GM21360 (cell line): ENCODE results near the gene CNPY3.

Experiments
- ATAC-seq: cut with Tn5 transposase; IDR thresholded peaks from one replicate; pipeline ENCODE4 v1.9.1; 2021; ENCODE audit warnings: mild to moderate bottlenecking, moderate library complexity; ENCODE audit not compliant: unreplicated experiment

Gene CNPY3

DNA sequence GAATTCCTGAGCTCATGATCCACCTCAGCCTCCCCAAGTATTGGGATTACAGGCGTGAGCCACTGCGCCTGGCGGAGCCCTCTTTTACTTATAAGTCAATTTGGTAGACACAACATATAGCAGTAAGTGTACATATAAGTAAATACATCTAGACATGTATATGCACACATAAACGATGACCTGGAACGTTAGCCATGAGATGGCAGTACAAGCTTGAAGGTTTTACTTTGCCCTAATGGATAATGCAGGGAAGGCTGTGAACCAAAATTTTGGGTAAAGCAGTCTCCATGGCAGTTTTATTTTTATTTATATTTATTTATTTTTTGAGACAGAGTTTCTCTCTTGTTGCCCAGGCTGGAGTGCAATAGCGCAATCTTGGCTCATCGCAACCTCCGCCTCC lies 28.8 kb downstream of the CNPY3 start:
- no peak for ATAC-seq

DNA sequence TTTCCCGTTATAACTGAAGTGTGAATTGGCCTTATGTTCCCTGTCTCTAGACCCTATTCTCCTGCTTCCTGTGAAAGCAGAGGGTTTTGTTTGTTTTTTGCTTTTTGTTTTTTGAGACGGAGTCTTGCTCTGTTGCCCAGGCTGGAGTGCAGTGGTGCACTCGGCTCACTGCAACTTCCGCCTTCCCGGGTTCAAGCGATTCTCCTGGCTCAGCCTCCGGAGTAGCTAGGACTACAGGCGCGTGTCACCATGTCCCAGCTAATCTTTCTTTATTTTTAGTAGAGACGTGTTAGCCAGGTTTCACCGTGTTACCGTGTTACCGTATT lies 30.6 kb downstream of the CNPY3 start:
- no peak for ATAC-seq

DNA sequence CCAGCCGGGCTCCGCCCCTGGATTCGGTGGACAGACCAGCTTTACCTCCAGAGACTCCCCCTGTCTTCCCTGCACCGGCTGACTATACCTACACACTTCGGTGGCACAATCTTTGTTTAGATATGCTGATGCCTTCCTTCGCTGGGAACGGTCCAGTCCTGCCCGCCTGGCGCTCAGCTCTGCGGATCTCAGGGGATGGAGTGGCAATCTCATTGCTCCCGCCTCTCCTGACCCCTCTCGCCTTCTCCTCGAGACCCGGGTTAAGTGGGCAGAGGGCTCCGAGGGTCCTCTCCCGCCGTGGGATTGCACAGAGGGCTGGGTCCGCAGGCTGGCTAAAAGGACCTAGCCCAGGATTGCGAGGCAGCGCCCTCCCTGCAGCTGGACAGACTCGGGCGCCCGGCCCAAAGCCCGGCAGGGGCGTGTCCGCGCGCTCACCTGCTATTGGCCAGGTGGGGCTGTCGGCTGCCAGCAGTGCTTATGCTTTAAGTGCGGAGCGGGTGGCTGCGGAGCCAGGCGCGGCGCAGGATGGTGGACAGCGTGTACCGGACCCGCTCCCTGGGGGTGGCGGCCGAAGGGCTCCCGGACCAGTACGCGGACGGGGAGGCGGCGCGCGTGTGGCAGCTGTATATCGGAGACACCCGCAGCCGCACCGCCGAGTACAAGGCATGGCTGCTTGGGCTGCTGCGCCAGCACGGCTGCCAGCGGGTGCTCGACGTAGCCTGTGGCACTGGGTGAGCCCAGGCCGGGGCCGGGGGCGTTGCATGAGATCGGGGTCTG lies 31.2 kb downstream of the CNPY3 start, which contains the start of gene GNMT:
Gene GNMT, plus strand, starts transcription at position 512 of the 777 bp plus-strand sequence. Its CDS starts 14 bp downstream, at position 526.
- ATAC-seq = no peak

DNA sequence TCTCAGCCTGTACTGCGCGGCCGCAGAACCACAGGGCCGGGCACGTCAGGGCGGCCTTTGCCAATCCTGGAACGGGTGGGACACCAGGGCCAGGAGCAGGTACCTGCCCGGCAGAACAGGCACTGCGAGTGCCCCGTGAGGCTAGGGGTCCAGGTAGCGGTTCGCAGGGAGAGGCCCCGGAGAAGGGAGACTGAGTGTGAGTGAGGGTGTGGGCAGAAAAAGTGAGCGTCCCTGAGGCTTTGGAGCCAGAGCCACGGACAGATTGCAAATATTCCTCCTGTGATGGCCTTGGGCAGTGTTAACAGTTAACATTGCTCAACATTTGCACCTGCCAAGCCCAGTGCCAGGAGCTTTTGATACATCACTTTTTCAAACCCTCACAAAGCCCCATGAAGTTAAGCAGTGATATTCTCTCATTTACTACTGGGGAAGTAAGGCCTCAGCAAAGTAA lies 31.8 kb downstream of the CNPY3 start:
- no peak for ATAC-seq

DNA sequence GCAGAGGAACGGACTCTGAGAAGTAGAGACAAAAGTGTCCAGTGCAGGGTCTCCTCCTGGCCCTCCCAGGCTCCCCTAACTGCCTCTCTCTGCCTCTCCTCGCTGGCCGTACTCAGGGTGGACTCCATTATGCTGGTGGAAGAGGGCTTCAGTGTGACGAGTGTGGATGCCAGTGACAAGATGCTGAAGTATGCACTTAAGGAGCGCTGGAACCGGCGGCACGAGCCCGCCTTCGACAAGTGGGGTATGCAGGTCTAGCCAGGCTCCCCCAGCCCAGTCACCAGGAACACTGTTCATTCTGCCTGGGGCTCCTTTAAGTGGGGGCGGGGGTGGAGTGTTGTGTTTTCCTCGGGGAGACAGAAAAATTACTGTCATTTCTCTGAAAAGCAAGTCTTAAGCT lies 32.8 kb downstream of the CNPY3 start:
- ATAC-seq = no peak

DNA sequence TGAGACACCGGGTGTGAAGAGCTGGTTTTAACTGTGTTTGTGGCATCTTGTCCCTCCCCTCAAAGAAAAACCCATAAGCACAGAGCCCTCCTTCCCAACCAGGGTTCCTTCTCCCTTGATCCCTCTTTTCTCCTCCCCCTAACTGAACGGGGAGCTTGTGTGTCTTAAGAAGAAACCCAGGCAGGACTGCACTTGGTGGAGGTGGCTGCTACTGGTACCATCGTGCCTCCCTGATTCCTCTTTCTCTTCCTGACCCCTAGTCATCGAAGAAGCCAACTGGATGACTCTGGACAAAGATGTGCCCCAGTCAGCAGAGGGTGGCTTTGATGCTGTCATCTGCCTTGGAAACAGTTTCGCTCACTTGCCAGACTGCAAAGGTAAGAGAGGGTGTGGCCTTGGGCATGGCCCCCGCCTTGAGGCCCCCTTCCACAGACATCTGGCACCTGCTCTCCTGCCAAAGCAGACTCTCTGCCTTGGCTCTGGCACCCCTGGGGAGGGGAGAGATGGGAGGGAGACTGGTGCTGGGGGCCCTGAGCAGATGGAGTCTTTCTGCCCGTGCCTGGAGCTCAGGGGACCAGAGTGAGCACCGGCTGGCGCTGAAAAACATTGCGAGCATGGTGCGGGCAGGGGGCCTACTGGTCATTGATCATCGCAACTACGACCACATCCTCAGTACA lies 33.4 kb downstream of the CNPY3 start:
- no peak for ATAC-seq

DNA sequence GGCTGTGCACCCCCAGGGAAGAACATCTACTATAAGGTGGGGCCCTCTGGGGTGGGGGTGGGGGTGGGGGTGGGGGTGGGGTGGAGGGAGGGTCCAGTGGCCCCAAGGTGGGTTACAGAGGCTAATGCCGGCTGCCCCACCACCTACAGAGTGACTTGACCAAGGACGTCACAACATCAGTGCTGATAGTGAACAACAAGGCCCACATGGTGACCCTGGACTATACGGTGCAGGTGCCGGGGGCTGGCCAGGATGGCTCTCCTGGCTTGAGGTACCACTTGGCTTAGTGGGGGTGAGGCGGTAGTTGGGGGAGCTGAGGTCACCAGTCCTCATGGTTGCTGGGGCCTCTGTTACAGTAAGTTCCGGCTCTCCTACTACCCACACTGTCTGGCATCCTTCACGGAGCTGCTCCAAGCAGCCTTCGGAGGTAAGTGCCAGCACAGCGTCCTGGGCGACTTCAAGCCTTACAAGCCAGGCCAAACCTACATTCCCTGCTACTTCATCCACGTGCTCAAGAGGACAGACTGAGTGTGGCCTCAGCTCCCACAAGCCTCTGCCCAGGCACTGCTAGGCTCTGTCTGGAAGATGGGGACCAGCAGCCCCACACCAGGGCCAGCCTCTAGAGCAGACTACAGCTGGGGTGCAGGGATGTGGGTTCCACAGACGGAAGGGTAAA lies 34.0 kb downstream of the CNPY3 start:
- no peak for ATAC-seq

DNA sequence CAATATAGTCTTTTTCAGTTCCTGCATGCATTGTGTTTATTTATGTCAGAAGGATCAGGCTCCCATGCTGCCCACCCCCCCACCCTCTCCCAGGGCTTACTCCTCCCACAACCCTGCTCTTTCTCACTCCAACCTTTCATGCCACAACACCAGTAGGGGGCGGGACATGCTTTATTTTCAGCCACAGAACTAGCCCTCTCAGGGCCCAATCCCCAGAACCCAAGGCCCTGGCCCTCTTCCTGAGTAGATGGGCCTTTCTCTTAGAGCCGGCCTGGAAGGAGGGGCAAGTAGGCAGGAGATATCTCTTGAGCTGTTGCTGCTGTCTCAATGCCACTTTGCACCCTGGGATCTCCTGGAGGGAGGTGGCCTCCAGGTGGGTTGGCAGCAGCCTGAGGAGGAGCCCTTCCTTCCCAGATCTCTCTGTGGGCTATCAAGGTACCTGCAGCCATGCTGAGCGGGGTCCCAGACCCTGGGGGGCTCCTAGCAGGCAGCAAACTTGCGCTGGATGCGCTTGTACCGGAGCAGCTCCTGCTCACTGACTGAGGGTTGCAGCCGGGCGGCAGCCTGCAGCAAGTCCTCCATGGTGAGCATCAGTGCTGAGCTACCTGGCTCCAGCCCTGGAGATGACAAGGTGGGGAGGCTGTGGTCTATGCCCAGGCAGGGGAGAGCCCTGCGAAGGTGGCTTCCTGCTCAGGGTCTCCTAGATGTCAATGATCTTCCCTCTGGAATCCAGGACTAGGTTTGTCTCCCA lies 34.8 kb downstream of the CNPY3 start:
- no peak for ATAC-seq

DNA sequence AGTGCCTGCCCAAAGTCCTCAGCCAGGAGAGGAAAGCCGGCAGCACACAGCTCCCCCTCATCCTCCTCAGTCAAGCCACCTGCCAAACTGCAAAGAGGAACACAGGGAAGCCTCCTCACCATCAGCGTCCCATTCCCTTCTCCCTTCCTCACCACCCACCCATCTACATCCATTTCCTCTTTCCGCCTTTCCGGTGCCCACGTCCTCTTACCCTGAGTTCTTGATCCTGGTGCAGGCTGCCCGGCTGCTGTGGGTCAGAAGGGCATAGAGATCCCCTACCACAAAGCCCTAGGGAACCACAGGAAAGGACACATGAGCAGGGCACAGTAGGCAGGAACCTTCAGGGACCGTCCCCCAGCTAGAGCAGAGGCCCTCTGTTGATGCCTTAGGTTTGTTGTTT lies 37.3 kb downstream of the CNPY3 start:
- no peak for ATAC-seq

DNA sequence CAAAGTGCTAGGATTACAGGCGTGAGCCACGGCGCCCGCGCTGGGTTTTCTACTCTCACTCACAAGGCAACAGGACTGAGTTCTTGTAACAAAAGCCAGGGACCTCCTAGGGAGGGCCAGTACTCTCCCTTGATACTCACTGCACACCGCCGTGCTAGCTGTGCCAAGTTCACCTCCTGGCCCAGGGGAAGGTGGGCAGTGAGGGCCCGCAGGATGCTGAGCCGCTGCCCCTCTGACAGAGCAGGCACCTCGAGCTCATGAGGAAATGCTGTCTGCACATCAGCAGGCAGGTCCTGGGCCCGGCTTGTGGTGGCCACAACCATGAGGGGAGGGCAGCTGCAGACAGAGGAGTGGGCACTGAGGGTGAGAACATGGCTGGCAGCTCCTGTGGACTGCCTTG lies 37.9 kb downstream of the CNPY3 start:
- no peak for ATAC-seq

DNA sequence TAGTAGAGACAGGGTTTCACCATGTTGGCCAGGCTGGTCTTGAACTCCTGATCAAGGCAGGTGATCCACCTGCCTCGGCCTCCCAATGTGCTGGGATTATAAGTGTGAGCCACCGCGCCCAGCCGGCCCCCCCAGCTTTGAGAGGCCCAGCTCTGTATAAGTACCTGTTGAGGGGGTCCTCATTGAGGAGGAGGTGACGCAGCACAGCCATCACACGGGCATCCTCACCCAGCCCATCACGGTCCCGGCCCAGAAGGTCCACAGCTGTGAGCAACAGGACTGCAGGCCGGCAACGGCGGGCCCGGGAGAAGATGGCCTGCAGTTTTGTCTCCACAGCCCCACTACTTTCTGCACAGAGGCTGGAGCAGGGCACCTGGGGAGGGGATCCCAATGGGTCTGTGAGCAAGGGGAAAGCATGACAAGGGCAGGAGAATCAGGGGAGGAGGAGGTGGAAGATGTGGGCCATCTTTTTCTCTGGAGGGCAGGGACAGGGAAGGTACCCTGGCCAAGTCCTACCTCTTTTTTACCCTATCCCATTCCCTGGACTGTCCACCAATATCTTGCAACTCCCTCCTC lies 38.9 kb downstream of the CNPY3 start:
- ATAC-seq = no peak

DNA sequence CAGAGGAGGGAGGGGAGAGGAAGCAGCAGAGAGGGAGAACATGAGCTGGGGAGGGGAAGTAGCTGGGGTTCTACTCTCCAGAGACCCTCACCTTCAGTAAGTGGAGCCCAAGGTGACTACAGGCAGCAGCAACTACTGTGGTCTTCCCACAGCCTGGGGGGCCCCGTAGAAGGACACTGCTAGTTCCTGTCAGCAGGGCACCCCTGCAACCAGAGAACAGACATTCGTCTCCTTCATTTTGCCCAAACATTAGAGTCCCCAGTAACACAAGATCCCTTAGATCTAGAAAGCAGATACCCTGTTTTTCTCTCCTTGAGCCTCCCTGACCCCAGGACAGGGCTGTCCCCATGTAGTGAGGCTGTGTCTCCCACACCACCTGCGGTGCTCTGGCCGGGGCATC lies 39.5 kb downstream of the CNPY3 start:
- no peak for ATAC-seq

DNA sequence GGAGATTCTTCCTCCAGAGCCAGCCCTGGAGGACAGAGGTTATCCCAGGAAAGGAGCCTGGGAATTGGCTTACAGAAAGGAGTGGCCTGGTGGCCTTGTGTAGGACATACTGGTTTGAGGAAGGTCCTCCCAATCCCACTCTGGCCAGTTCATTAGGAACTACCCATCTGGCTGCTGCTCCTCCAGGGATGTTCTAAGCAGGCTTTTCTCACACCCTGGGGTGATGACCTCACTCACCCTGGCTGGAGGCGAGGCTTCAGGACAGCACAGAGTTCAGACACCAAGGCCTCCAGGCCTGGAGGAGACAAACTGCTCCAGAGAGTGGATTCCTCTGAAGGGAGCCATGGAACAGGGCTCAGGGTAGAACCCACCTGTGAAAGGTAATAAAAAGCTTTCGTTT lies 40.2 kb downstream of the CNPY3 start:
- no peak for ATAC-seq

DNA sequence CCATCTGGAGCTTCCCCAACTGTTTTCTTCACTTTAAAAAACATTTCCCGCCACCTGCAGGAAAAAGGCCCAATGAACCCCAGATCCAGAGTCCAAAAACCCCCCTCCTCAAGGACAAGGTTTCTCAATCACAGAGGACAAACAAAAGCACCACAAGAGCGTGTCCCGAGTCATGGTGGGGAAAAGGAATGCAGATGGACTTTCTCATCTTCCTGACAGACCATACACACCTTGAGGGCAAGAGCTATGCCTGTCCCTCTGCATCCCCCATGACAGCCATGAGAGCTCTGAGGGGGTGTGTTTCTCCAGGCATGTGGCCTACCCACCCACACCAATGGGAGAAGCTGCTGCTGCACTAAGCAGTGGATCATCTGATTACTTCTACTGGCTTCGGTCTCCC lies 40.7 kb downstream of the CNPY3 start:
- ATAC-seq = no peak

DNA sequence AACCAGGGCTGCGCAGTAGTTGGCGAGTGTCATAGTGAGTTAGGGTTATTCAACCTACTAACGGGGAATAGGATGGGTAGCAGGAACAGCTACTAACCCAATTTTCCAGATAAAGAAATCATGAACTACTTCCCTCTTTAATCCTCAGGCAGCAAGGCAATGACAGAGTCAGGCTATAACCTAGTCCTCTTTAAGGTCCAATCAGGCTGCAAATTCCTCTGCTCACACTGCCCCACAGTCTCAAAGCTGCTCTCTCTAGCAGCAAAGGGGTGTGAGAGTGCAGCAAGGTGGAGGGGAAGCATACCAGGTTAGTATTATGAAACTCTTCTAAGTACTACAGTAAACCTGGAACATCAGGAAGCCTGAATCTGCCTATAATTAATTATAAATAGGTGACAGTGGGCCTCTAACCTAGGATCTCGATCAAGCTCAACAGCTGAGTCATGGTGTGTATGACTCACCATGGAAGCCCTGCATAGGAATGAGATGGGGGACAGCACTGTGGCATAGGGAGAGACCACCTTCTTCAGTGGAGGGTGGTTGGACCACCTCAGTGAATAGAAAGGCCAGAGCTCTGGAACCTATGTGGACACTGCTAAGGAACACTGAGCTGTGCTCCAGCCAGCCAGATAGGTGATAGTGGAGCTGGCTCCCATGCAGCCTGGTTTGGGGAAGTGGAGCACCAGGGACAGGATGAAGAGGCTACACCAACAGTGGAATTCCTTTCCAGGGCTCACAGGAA lies 41.8 kb downstream of the CNPY3 start:
- no peak for ATAC-seq

DNA sequence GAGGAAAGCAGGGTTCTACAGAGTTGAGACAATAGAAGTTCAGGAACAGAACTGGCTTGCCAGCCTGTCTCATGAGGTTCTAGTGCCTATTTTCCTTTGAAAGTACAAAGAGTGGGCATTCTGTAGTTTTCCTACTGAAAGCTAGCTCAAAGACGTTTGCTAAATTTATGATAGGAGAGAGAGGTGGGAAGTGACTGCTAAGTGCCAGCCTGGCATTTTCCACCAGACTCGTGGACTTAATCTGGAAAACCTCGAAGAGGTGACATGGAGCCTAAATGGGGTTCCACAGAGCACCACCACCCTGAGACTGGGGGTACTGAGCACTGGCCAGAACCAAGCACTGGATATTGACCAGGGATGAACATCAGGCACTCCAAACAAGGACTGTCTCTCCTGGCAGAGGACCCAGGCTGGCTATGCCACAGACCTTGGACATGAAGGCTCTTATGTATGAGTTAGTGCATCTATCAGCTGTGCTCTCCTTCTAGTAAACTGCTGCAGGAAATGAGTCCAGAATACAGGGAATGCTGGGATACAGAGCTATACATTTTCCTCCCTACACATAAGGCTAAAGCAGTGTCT lies 42.6 kb downstream of the CNPY3 start:
- no peak for ATAC-seq

DNA sequence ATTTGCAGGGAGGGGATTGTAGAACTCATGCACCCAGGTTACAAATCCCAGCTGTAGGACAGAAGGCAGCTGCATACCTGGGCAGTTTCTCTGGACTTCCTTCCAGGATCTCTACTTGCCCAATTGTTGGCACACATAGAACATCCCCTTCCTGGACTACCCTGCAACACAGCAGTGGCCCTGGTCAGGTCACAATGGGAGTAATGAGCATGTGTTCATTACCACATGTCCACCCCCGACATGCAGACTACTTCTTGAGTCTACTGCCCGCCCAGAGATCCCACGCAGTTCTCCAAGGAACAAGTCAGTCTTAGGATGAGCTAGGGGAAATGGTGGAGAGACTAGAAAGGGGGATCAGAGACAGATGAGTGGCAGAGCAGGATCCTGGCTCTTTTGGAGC lies 44.6 kb downstream of the CNPY3 start:
- no peak for ATAC-seq

DNA sequence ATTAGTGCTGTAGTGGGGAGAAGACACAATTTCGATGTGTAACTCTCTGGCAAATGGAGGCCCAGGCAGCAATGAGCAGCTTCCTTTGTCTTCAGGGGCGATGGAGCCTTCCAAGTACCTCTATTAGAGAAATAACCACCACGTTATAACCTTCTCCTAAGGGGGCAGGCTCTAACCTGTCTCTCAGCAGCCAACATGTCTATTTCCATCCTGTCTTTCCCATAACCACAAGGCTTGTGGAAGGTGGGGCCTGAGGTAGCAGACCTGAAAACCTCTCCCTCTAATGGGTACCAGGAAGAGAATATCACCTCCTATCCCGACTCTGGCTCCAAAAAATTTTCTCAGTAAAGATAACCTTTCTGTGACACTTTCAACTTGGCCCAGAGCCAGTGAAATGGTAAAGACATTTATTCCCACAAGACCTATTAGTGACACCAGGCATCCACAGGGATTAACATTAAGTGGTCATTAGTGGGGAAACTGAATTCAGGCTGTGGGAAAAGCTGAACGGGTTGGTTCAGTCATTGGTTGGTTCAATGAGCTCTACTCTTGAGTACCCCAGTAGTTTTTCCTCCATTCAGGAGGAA lies 45.7 kb downstream of the CNPY3 start:
- no peak for ATAC-seq

DNA sequence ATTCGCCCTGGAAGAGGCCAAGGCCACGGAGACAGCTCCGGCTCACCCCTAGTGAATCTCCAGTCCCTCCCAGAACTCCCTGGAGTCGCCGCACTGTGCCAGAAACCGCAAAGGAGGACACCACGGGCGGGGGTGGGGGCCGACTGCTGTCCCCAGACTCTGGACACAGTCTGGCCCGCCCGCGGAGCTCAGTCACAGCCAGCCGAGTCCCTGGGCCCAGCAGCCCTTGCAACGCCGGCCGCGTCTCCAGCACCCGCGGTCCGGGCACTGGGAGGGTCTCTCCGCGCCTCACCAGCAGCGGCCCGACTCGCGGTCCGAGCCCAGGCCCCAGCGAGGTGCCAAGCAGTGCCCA lies 49.2 kb downstream of the CNPY3 start:
- peak; percentile 38 for ATAC-seq
